HEK293 (cell line): ENCODE results near the gene SULT2B1.
A peak's percentile ranks its signal among the peaks of the same experiment; 100 is the strongest.

Experiments
- GLIS2 ChIP-seq: fragments of 450-650 bp; formaldehyde crosslinking; IDR thresholded peaks from 2 replicates; pipeline ENCODE4 v1.5.1; 2016; ENCODE audit warnings: missing biosample characterization, missing genetic modification characterization
- KLF10 ChIP-seq: fragments of 450-650 bp; IDR thresholded peaks from 2 replicates; pipeline ENCODE4 v1.5.1; 2018; ENCODE audit warnings: missing biosample characterization, mild to moderate bottlenecking, missing genetic modification characterization
- KLF8 ChIP-seq: fragments of 450-650 bp; formaldehyde crosslinking; IDR thresholded peaks from 2 replicates; pipeline ENCODE4 v1.5.1; 2016; ENCODE audit warnings: missing biosample characterization, missing genetic modification characterization
- PRDM10 ChIP-seq: fragments of 450-650 bp; formaldehyde crosslinking; IDR thresholded peaks from 2 replicates; pipeline ENCODE4 v1.5.1; 2016; ENCODE audit warnings: missing biosample characterization, missing genetic modification characterization
- PRDM4 ChIP-seq: fragments of 450-650 bp; formaldehyde crosslinking; IDR thresholded peaks from 2 replicates; pipeline ENCODE4 v1.5.1; 2017; ENCODE audit warnings: missing biosample characterization, missing genetic modification characterization
- WT1 ChIP-seq: fragments of 450-650 bp; formaldehyde crosslinking; IDR thresholded peaks from 2 replicates; pipeline ENCODE4 v1.5.1; 2016; ENCODE audit warnings: missing biosample characterization, missing genetic modification characterization
- ZNF146 ChIP-seq: fragments of 450-650 bp; formaldehyde crosslinking; IDR thresholded peaks from 2 replicates; pipeline ENCODE4 v1.5.1; 2016; ENCODE audit warnings: missing biosample characterization, missing genetic modification characterization
- ZNF16 ChIP-seq: fragments of 450-650 bp; formaldehyde crosslinking; IDR thresholded peaks from 2 replicates; pipeline ENCODE4 v1.5.1; 2016; ENCODE audit warnings: low read depth, missing biosample characterization, missing genetic modification characterization
- ZNF211 ChIP-seq: fragments of 450-650 bp; formaldehyde crosslinking; IDR thresholded peaks from 2 replicates; pipeline ENCODE4 v1.5.1; 2016; ENCODE audit warnings: low read depth, missing biosample characterization, missing genetic modification characterization
- ZNF266 ChIP-seq: fragments of 450-650 bp; formaldehyde crosslinking; IDR thresholded peaks from 2 replicates; pipeline ENCODE4 v1.5.1; 2016; ENCODE audit warnings: missing biosample characterization, missing genetic modification characterization, low read depth
- ZNF274 ChIP-seq, 2 experiments: fragments of 200-500 bp in 1 of 2; fragments of 450-650 bp in 1 of 2; sonication (Bioruptor generic) in 1 of 2; formaldehyde crosslinking in 1 of 2; IDR thresholded peaks; 2 replicates each; pipeline versions ENCODE4 v1.5.1 to v1.6.1; 2014 to 2016; ENCODE audit warnings: borderline replicate concordance in 1 of 2, inconsistent platforms in 1 of 2, low read length in 1 of 2, missing biosample characterization in 1 of 2, missing genetic modification characterization in 1 of 2
- ZNF292 ChIP-seq: fragments of 450-650 bp; formaldehyde crosslinking; IDR thresholded peaks from 2 replicates; pipeline ENCODE4 v1.5.1; 2016; ENCODE audit warnings: low read depth, missing biosample characterization, missing genetic modification characterization, borderline replicate concordance
- ZNF324 ChIP-seq: fragments of 450-650 bp; formaldehyde crosslinking; IDR thresholded peaks from 2 replicates; pipeline ENCODE4 v1.5.1; 2016; ENCODE audit warnings: missing biosample characterization, missing genetic modification characterization
- ZNF341 ChIP-seq: fragments of 450-650 bp; formaldehyde crosslinking; IDR thresholded peaks from 2 replicates; pipeline ENCODE4; 2016; ENCODE audit warnings: low read depth, missing biosample characterization, missing genetic modification characterization
- ZNF423 ChIP-seq: fragments of 450-650 bp; formaldehyde crosslinking; IDR thresholded peaks from 2 replicates; pipeline ENCODE4 v1.5.1; 2016; ENCODE audit warnings: missing biosample characterization, missing genetic modification characterization
- ZNF48 ChIP-seq: fragments of 450-650 bp; formaldehyde crosslinking; IDR thresholded peaks from 2 replicates; pipeline ENCODE4 v1.5.1; 2016; ENCODE audit warnings: missing biosample characterization, missing genetic modification characterization
- ZNF529 ChIP-seq: fragments of 450-650 bp; formaldehyde crosslinking; IDR thresholded peaks from 2 replicates; pipeline ENCODE4 v1.5.1; 2017; ENCODE audit warnings: missing genetic modification characterization, missing biosample characterization; ENCODE audit not compliant: insufficient replicate concordance
- ZNF558 ChIP-seq: fragments of 450-650 bp; formaldehyde crosslinking; IDR thresholded peaks from 2 replicates; pipeline ENCODE4 v1.5.1; 2016; ENCODE audit warnings: missing biosample characterization, missing genetic modification characterization
- ZNF600 ChIP-seq: fragments of 450-650 bp; formaldehyde crosslinking; IDR thresholded peaks from 2 replicates; pipeline ENCODE4 v1.5.1; 2016; ENCODE audit warnings: missing biosample characterization, missing genetic modification characterization
- ZNF629 ChIP-seq: fragments of 450-650 bp; formaldehyde crosslinking; IDR thresholded peaks from 2 replicates; pipeline ENCODE4 v1.5.1; 2017; ENCODE audit warnings: missing biosample characterization, missing genetic modification characterization
- ZNF660 ChIP-seq: fragments of 450-650 bp; IDR thresholded peaks from 2 replicates; pipeline ENCODE4 v1.5.1; 2018; ENCODE audit warnings: missing biosample characterization, mild to moderate bottlenecking, missing genetic modification characterization
- ZNF677 ChIP-seq: fragments of 450-650 bp; IDR thresholded peaks from 2 replicates; pipeline ENCODE4 v1.5.0; 2018; ENCODE audit warnings: missing biosample characterization, mild to moderate bottlenecking, missing genetic modification characterization, moderate library complexity
- ZNF768 ChIP-seq: fragments of 450-650 bp; formaldehyde crosslinking; IDR thresholded peaks from 2 replicates; pipeline ENCODE4 v1.5.1; 2018; ENCODE audit warnings: missing biosample characterization, mild to moderate bottlenecking, missing genetic modification characterization
- TF ChIP-seq, protein P1 (sequence below): fragments of 450-650 bp; formaldehyde crosslinking; IDR thresholded peaks from 2 replicates; pipeline ENCODE4 v1.5.1; 2017; ENCODE audit warnings: missing biosample characterization, missing genetic modification characterization
- TF ChIP-seq, protein P2 (sequence below): fragments of 450-650 bp; formaldehyde crosslinking; IDR thresholded peaks from 2 replicates; pipeline ENCODE4 v1.5.1; 2016; ENCODE audit warnings: missing biosample characterization, missing genetic modification characterization
- TF ChIP-seq, protein P3 (sequence below): fragments of 450-650 bp; formaldehyde crosslinking; IDR thresholded peaks from 2 replicates; pipeline ENCODE4 v1.5.1; 2017; ENCODE audit warnings: missing biosample characterization, missing genetic modification characterization

The SULT2B1 gene

GRCh38 chr19:48635966-48636858, 84.2 kb downstream of the SULT2B1 start (continued):
- TF ChIP-seq ZNF660 (tag by site-specific recombination) = no peak
- no peak for TF ChIP-seq ZNF274 (IDR thresholded peaks at IDR 0.05; ENCODE audit: low read length)
- no peak for TF ChIP-seq ZNF274 (tag by site-specific recombination; IDR thresholded peaks at IDR 0.05; ENCODE audit: borderline replicate concordance)
- no peak for TF ChIP-seq ZNF146
- TF ChIP-seq ZNF629 (tag by site-specific recombination) = no peak
- no peak for TF ChIP-seq PRDM4 (tag by site-specific recombination)
- TF ChIP-seq, protein P1, sequence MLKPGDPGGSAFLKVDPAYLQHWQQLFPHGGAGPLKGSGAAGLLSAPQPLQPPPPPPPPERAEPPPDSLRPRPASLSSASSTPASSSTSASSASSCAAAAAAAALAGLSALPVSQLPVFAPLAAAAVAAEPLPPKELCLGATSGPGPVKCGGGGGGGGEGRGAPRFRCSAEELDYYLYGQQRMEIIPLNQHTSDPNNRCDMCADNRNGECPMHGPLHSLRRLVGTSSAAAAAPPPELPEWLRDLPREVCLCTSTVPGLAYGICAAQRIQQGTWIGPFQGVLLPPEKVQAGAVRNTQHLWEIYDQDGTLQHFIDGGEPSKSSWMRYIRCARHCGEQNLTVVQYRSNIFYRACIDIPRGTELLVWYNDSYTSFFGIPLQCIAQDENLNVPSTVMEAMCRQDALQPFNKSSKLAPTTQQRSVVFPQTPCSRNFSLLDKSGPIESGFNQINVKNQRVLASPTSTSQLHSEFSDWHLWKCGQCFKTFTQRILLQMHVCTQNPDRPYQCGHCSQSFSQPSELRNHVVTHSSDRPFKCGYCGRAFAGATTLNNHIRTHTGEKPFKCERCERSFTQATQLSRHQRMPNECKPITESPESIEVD (tag by site-specific recombination) = no peak
- TF ChIP-seq ZNF423 (tag by site-specific recombination) = no peak; the same call in 1 of the 2 replicates
- no peak for TF ChIP-seq ZNF558 (tag by site-specific recombination)
- no peak for TF ChIP-seq ZNF48 (tag by site-specific recombination)
- TF ChIP-seq PRDM10 = peak; percentile 83
- no peak for TF ChIP-seq ZNF16 (tag by site-specific recombination)
- no peak for TF ChIP-seq ZNF266
- TF ChIP-seq KLF8 (tag by site-specific recombination) = peak; percentile 78; the same call in 1 of the 2 replicates
- no peak for TF ChIP-seq ZNF768 (tag by site-specific recombination)
- TF ChIP-seq ZNF677 (tag by site-specific recombination) = no peak
- TF ChIP-seq, protein P2, sequence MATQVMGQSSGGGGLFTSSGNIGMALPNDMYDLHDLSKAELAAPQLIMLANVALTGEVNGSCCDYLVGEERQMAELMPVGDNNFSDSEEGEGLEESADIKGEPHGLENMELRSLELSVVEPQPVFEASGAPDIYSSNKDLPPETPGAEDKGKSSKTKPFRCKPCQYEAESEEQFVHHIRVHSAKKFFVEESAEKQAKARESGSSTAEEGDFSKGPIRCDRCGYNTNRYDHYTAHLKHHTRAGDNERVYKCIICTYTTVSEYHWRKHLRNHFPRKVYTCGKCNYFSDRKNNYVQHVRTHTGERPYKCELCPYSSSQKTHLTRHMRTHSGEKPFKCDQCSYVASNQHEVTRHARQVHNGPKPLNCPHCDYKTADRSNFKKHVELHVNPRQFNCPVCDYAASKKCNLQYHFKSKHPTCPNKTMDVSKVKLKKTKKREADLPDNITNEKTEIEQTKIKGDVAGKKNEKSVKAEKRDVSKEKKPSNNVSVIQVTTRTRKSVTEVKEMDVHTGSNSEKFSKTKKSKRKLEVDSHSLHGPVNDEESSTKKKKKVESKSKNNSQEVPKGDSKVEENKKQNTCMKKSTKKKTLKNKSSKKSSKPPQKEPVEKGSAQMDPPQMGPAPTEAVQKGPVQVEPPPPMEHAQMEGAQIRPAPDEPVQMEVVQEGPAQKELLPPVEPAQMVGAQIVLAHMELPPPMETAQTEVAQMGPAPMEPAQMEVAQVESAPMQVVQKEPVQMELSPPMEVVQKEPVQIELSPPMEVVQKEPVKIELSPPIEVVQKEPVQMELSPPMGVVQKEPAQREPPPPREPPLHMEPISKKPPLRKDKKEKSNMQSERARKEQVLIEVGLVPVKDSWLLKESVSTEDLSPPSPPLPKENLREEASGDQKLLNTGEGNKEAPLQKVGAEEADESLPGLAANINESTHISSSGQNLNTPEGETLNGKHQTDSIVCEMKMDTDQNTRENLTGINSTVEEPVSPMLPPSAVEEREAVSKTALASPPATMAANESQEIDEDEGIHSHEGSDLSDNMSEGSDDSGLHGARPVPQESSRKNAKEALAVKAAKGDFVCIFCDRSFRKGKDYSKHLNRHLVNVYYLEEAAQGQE = no peak
- peak; percentile 36; the same call in 1 of the 2 replicates for TF ChIP-seq ZNF600 (tag by site-specific recombination)
- TF ChIP-seq, protein P3, sequence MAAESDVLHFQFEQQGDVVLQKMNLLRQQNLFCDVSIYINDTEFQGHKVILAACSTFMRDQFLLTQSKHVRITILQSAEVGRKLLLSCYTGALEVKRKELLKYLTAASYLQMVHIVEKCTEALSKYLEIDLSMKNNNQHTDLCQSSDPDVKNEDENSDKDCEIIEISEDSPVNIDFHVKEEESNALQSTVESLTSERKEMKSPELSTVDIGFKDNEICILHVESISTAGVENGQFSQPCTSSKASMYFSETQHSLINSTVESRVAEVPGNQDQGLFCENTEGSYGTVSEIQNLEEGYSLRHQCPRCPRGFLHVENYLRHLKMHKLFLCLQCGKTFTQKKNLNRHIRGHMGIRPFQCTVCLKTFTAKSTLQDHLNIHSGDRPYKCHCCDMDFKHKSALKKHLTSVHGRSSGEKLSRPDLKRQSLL (tag by site-specific recombination) = no peak
- no peak for TF ChIP-seq WT1 (tag by site-specific recombination)
- TF ChIP-seq ZNF292 = no peak
- TF ChIP-seq ZNF341 (tag by site-specific recombination) = no peak
- peak; percentile 66 for TF ChIP-seq GLIS2 (tag by site-specific recombination)
- TF ChIP-seq ZNF324 (tag by site-specific recombination) = no peak
- no peak for TF ChIP-seq ZNF211 (tag by site-specific recombination)
- no peak for TF ChIP-seq ZNF529 (tag by site-specific recombination)
- TF ChIP-seq KLF10 (tag by site-specific recombination) = 0 out of 2 replicates have a peak, but pooled peaks have one; percentile 15
